Measurements from ENCODE around the gene LIMK2.

The LIMK2 gene

GRCh38 chr22:31272522-31273446, 60.7 kb downstream of the LIMK2 start:
- DNase-seq (ENCODE audit: low read depth) = no peak

DNA sequence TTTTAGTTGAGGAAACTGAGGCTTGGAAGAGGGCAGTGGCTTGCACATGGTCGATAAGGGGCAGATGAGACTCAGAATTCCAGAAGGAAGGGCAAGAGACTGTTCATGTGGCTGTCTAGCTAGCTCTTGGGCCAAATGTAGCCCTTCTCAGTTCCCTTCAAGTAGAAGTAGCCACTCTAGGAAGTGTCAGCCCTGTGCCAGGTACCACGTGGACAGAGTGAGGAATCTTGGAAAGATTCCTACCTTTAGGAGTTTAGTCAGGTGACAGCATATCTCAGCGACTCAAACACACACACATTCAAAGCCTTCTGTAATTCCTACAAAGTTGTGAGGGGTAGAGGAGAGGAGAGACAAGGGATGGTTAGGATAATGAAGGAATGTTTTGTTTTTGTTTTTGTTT, 61.9 kb downstream of the LIMK2 start:
- DNase-seq (ENCODE audit: low read depth) = no peak

DNA sequence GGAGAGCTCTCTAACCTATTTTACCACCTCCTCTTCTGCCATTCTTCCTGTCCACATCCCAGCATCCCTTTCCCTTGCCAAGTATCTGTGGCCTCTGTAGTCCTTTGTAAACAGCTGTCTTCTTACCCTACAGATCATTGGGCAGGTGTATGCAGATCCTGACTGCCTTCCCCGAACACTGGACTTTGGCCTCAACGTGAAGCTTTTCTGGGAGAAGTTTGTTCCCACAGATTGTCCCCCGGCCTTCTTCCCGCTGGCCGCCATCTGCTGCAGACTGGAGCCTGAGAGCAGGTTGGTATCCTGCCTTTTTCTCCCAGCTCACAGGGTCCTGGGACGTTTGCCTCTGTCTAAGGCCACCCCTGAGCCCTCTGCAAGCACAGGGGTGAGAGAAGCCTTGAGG, 62.9 kb downstream of the LIMK2 start:
- no peak for DNase-seq (ENCODE audit: low read depth)

DNA sequence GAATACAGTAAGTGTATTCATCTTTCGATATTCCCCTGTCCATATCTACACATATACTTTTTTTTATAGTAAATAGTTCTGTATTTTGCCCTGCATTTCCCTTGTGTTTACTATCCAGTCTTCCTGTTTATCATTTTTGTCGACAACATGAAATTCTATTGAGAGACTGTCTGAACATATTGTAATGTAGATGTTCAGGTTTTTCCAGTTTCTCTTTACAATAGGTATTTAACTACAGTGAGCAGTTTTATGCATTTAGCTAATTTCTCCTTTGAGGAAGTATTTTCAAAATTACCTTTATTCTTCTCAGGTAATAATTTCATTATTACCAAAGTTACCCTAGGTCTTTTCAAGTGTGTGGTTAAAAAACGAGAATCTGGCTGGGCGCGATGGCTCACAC, 63.5 kb downstream of the LIMK2 start:
- DNase-seq (ENCODE audit: low read depth) = no peak

GRCh38 chr22:31276426-31277167, 64.5 kb downstream of the LIMK2 start:
- no peak for DNase-seq (ENCODE audit: low read depth)

DNA sequence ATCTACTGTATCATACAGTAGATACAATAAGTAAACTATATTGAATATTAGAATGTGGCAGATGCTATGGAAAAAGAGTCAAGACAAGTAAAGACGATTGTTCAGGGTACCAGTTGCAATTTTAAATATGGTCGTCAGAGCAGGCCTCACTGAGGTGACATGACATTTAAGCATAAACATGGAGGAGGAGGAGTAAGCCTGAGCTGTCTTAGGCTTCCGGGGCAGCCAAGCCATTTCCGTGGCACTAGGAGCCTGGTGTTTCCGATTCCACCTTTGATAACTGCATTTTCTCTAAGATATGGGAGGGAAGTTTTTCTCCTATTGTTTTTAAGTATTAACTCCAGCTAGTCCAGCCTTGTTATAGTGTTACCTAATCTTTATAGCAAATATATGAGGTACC, 65.6 kb downstream of the LIMK2 start:
- no peak for DNase-seq (ENCODE audit: low read depth)

- no peak for DNase-seq (ENCODE audit: low read depth)
Measured at GRCh38 chr22:31278151-31278621, 66.1 kb downstream of the LIMK2 start.

DNA sequence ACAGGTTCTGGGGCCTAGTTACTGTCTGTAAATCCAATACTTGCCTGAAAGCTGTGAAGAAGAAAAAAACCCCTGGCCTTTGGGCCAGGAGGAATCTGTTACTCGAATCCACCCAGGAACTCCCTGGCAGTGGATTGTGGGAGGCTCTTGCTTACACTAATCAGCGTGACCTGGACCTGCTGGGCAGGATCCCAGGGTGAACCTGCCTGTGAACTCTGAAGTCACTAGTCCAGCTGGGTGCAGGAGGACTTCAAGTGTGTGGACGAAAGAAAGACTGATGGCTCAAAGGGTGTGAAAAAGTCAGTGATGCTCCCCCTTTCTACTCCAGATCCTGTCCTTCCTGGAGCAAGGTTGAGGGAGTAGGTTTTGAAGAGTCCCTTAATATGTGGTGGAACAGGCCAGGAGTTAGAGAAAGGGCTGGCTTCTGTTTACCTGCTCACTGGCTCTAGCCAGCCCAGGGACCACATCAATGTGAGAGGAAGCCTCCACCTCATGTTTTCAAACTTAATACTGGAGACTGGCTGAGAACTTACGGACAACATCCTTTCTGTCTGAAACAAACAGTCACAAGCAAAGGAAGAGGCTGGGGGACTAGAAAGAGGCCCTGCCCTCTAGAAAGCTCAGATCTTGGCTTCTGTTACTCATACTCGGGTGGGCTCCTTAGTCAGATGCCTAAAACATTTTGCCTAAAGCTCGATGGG, 66.7 kb downstream of the LIMK2 start:
- DNase-seq (ENCODE audit: low read depth) = no peak

- DNase-seq (ENCODE audit: low read depth) = no peak
Measured at GRCh38 chr22:31279327-31279669, 67.2 kb downstream of the LIMK2 start.

DNA sequence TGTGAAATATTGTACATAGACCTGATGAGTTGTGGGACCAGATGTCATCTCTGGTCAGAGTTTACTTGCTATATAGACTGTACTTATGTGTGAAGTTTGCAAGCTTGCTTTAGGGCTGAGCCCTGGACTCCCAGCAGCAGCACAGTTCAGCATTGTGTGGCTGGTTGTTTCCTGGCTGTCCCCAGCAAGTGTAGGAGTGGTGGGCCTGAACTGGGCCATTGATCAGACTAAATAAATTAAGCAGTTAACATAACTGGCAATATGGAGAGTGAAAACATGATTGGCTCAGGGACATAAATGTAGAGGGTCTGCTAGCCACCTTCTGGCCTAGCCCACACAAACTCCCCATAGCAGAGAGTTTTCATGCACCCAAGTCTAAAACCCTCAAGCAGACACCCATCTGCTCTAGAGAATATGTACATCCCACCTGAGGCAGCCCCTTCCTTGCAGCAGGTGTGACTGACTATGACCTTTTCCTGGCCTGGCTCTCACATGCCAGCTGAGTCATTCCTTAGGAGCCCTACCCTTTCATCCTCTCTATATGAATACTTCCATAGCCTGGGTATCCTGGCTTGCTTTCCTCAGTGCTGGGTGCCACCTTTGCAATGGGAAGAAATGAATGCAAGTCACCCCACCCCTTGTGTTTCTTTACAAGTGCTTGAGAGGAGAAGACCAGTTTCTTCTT, 67.9 kb downstream of the LIMK2 start:
- no peak for DNase-seq (ENCODE audit: low read depth)

DNA sequence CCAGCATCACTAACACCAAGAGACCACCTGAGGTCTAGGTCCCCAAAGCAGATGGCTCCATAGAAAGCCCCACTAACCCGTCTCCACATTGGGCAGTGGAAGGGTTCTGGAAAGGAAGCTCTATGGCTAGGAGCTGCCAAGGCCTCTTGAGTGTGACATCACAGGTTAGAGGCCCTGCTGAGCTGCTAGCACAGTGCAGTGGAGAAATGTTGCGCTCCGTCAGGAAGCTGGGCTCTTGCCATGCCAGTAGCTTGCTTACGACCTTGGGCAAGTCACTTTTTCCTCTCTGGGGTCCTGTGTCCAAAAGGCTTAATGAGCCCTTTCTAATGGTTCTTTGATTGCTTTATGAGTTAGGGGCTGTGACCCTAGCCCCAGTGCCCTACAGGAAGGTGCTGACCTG, 69.6 kb downstream of the LIMK2 start:
- no peak for DNase-seq (ENCODE audit: low read depth)

GRCh38 chr22:31282748-31283468, 70.8 kb downstream of the LIMK2 start:
- DNase-seq (ENCODE audit: low read depth) = no peak

DNA sequence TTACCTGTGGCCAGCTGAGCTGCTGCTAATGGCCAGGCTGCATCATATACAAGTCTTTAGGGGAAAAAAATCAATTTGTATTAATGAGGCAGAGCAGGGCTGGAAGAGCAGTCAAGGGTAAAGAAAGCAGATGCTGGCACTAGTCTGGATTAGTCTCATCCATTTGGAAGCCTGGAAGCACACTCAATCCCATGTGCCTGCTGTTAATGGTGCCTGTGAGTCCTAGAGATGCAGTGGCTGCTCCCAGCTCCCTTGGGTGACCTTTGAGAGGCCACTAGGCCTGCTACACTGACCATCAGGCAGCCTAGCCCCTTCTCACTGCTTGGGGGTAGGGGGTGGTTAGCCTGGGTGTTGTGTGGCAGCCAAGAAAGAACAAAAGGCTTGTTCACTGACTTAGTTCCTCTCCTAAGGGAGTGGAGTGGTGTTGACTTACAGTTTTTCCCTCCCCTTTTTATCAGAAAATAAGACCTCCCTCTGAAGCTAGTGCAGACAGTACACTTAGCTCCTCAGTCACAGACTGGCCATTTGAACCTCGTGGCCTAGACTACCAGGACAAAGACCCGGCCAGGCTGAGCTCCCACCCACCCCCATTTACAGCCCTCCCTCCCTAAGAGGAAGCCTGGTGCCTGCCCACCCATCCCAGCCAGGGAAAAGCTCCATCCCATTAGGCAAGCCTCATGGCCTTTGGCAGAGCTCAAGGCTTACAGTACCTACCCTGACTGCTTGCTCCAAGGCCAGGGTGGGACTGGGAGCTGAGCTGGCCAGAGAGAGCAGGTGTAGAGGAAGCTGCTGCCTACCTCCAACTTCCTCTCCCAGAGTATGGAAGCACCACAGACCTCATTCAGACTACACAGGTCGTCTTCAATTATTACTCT, 72.4 kb downstream of the LIMK2 start:
- DNase-seq (ENCODE audit: low read depth) = no peak

DNA sequence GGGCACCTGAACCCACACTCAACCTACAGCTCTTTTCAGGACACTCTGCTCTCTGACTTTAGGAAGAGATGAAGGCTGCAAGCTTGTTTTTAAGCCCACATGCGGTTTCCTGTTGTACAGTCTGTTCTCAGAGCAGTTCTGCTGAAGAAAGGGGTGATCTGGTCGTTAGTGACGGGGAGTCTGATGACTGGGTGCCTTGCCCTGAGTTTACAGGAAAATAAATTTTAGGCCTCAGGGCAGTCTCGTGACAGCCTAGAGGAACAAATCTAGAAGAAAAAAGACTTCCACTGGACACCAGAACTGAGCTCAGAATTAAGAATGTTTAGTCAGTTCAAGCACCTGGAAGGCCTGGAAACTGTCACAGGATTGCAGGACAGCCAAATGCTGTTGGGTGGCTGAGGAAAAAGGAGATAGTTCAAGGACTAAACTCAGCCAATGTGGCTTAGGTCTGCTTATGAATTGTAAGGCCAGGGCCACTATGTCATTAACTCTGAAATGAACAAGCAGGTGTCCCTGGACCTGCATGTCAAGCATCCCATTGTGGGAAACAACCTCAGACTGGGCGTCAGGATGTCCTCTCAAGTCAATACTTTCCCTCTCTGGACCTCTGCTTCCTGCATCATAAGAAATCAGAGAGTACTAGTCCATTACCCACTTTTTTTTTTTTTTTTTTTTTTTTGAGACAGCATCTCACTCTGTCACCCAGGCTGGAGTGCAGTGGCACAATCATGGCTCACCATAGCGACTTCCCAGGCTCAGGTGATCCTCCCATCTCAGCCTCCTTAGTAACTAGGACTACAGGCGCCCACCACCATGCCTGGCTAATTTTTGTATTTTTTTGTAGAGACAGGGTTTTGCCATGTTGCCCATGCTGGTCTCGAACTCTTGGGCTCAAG, 74.5 kb downstream of the LIMK2 start:
- no peak for DNase-seq (ENCODE audit: low read depth)

- no peak for DNase-seq (ENCODE audit: low read depth)
Measured at GRCh38 chr22:31287818-31288495, 75.9 kb downstream of the LIMK2 start.

- DNase-seq (ENCODE audit: low read depth) = no peak
Measured at GRCh38 chr22:31288496-31289240, 76.6 kb downstream of the LIMK2 start.

- DNase-seq (ENCODE audit: low read depth) = no peak
Measured at GRCh38 chr22:31289344-31289743, 77.2 kb downstream of the LIMK2 start.
